ENCODE results near the gene GRID1. TPM values are rescaled to one million over a fixed set of nuclear protein-coding genes. Genes with fewer than 3 reads are reported as not detected.
"Not testable (repeated sequence)": the region's sequence is repeated elsewhere in the genome, so short reads cannot be mapped to it uniquely, and the experiment has no call there.

The GRID1 gene
- total RNA-seq, 1 experiment from 2014 or later: 0.37 TPM

DNA sequence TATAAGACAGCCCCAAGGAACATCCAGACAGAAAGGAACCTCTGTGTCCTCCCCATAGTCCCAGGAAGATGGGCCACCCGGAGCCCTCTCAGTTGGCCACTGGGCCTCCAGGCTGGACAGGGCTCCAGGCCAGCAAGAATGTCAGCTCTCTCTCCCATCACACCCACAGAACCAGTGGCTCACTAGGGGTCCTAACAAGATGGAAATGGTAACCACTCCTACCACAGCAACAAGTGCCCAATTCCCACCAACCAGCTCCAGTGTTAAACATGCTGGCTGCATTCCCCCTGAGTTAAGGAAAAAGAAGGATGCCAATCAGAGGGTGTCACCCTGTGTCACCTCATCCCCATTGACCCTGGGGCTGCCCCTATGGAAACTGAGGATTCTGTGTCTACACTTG is 333.0 kb downstream of the GRID1 start:
- CTCF ChIA-PET: no interaction called here
- TF ChIP-seq HMGA2 (CRISPR knock-in tag; IDR thresholded peaks at IDR 0.05): no peak
- no peak for TF ChIP-seq ZNF232 (CRISPR knock-in tag; IDR thresholded peaks at IDR 0.05)
- TF ChIP-seq ZNF121 (CRISPR knock-in tag; IDR thresholded peaks at IDR 0.05): no peak
- TF ChIP-seq, protein P1, sequence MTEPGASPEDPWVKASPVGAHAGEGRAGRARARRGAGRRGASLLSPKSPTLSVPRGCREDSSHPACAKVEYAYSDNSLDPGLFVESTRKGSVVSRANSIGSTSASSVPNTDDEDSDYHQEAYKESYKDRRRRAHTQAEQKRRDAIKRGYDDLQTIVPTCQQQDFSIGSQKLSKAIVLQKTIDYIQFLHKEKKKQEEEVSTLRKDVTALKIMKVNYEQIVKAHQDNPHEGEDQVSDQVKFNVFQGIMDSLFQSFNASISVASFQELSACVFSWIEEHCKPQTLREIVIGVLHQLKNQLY (CRISPR knock-in tag; IDR thresholded peaks at IDR 0.05): no peak
- no peak for TF ChIP-seq TP53 (CRISPR knock-in tag; IDR thresholded peaks at IDR 0.05)
- TF ChIP-seq, protein P2, sequence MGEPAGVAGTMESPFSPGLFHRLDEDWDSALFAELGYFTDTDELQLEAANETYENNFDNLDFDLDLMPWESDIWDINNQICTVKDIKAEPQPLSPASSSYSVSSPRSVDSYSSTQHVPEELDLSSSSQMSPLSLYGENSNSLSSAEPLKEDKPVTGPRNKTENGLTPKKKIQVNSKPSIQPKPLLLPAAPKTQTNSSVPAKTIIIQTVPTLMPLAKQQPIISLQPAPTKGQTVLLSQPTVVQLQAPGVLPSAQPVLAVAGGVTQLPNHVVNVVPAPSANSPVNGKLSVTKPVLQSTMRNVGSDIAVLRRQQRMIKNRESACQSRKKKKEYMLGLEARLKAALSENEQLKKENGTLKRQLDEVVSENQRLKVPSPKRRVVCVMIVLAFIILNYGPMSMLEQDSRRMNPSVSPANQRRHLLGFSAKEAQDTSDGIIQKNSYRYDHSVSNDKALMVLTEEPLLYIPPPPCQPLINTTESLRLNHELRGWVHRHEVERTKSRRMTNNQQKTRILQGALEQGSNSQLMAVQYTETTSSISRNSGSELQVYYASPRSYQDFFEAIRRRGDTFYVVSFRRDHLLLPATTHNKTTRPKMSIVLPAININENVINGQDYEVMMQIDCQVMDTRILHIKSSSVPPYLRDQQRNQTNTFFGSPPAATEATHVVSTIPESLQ (CRISPR knock-in tag; IDR thresholded peaks at IDR 0.05): no peak
- no peak for TF ChIP-seq ZNF396 (CRISPR knock-in tag; IDR thresholded peaks at IDR 0.05; ENCODE audit: borderline replicate concordance)
- TF ChIP-seq SOX15 (CRISPR knock-in tag; IDR thresholded peaks at IDR 0.05): no peak
- no peak for TF ChIP-seq TEAD4 (CRISPR knock-in tag; IDR thresholded peaks at IDR 0.05)
- no peak for TF ChIP-seq ZNF263 (CRISPR knock-in tag; IDR thresholded peaks at IDR 0.05; ENCODE audit: low read depth)
- TF ChIP-seq PRRX2 (CRISPR knock-in tag; IDR thresholded peaks at IDR 0.05): no peak
- no peak for TF ChIP-seq NFE2L1 (CRISPR knock-in tag; IDR thresholded peaks at IDR 0.05)
- TF ChIP-seq, protein P3, sequence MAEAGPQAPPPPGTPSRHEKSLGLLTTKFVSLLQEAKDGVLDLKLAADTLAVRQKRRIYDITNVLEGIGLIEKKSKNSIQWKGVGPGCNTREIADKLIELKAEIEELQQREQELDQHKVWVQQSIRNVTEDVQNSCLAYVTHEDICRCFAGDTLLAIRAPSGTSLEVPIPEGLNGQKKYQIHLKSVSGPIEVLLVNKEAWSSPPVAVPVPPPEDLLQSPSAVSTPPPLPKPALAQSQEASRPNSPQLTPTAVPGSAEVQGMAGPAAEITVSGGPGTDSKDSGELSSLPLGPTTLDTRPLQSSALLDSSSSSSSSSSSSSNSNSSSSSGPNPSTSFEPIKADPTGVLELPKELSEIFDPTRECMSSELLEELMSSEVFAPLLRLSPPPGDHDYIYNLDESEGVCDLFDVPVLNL (CRISPR knock-in tag; IDR thresholded peaks at IDR 0.05; ENCODE audit: borderline replicate concordance, low read depth): no peak
- TF ChIP-seq RORB (CRISPR knock-in tag; IDR thresholded peaks at IDR 0.05): no peak
- TF ChIP-seq ZNF423 (CRISPR knock-in tag; IDR thresholded peaks at IDR 0.05): no peak
- TF ChIP-seq FOXP1 (CRISPR knock-in tag; IDR thresholded peaks at IDR 0.05; ENCODE audit: borderline replicate concordance): no peak
- TF ChIP-seq, protein P4, sequence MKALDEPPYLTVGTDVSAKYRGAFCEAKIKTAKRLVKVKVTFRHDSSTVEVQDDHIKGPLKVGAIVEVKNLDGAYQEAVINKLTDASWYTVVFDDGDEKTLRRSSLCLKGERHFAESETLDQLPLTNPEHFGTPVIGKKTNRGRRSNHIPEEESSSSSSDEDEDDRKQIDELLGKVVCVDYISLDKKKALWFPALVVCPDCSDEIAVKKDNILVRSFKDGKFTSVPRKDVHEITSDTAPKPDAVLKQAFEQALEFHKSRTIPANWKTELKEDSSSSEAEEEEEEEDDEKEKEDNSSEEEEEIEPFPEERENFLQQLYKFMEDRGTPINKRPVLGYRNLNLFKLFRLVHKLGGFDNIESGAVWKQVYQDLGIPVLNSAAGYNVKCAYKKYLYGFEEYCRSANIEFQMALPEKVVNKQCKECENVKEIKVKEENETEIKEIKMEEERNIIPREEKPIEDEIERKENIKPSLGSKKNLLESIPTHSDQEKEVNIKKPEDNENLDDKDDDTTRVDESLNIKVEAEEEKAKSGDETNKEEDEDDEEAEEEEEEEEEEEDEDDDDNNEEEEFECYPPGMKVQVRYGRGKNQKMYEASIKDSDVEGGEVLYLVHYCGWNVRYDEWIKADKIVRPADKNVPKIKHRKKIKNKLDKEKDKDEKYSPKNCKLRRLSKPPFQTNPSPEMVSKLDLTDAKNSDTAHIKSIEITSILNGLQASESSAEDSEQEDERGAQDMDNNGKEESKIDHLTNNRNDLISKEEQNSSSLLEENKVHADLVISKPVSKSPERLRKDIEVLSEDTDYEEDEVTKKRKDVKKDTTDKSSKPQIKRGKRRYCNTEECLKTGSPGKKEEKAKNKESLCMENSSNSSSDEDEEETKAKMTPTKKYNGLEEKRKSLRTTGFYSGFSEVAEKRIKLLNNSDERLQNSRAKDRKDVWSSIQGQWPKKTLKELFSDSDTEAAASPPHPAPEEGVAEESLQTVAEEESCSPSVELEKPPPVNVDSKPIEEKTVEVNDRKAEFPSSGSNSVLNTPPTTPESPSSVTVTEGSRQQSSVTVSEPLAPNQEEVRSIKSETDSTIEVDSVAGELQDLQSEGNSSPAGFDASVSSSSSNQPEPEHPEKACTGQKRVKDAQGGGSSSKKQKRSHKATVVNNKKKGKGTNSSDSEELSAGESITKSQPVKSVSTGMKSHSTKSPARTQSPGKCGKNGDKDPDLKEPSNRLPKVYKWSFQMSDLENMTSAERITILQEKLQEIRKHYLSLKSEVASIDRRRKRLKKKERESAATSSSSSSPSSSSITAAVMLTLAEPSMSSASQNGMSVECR (CRISPR knock-in tag; IDR thresholded peaks at IDR 0.05; ENCODE audit: borderline replicate concordance): no peak
- TF ChIP-seq NFATC4 (CRISPR knock-in tag; IDR thresholded peaks at IDR 0.05): no peak
- TF ChIP-seq ZNF671 (CRISPR knock-in tag; IDR thresholded peaks at IDR 0.05): no peak
- no peak for TF ChIP-seq OVOL2 (CRISPR knock-in tag; IDR thresholded peaks at IDR 0.05; ENCODE audit: borderline replicate concordance)
- no peak overlapping the region for H3K27ac Mint-ChIP-seq
- no peak overlapping the region for H3K4me3 Mint-ChIP-seq
- peaks cover 37% of the 10 kb centered on the region for H3K36me3 Mint-ChIP-seq
- POLR2A ChIA-PET: no interaction called here
- no peaks in the 10 kb centered on the region; the same call in 1 of the 2 replicates for H3K27me3 Mint-ChIP-seq (ENCODE audit: low read depth)
- DNase-seq (ENCODE audit: low spot score) (no peak), ATAC-seq (no peak)
- 0 out of 2 replicates have a peak, but pooled peaks cover 3% of the 10 kb centered on the region for H3K4me1 Mint-ChIP-seq
- H3K9me3 Mint-ChIP-seq: peaks cover 54% of the 10 kb centered on the region

DNA sequence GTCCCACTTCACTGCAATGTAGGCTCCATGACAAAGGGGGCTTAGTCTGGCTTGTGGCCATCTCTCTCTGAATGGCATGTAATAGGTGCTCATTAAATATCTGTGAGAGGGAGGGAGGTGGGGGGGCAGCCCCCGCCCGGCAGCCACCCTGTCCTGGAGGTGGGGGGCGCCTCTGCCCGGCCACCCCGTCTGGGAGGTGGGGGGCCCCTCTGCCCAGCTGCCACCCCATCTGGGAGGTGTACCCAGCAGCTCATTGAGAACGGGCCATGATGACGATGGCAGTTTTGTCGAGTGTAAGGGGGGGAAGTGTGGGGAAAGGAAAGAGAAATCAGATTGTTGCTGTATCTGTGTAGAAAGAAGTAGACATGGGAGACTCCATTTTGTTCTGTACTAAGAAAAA is 334.5 kb downstream of the GRID1 start:
- ATAC-seq; POLR2A ChIA-PET; H3K27ac Mint-ChIP-seq; CTCF ChIA-PET; H3K4me1 Mint-ChIP-seq; H3K27me3 Mint-ChIP-seq (ENCODE audit: low read depth); H3K4me3 Mint-ChIP-seq; DNase-seq (ENCODE audit: low spot score): not testable (repeated sequence)
- peaks cover 37% of the 10 kb centered on the region for H3K36me3 Mint-ChIP-seq
- H3K9me3 Mint-ChIP-seq: peaks cover 68% of the 10 kb centered on the region

All from WTC11 (cell line).